ENCODE results near the gene BAHCC1.

- TF ChIP-seq POLR2AphosphoS5 (IDR thresholded peaks at IDR 0.05; ENCODE audit: low read depth, low read length), result no peak
- no peak for TF ChIP-seq POLR2A (IDR thresholded peaks at IDR 0.05; ENCODE audit: low read depth, low read length)
- TF ChIP-seq TAF1 (IDR thresholded peaks at IDR 0.05; ENCODE audit: borderline replicate concordance, low read depth, low read length), result no peak
Observed at GRCh38 chr17:81392909-81393654, 2.2 kb upstream of the BAHCC1 start.

All from GM12892 (cell line).